Liver (tissue), 9 donors: ENCODE measurements around the gene EIPR1. TPM values are rescaled to one million over a fixed set of nuclear protein-coding genes. Genes with fewer than 3 reads are reported as not detected.

Experiments used
- DNase-seq: peaks from one replicate; pipeline ENCODE4 v3.0.0-alpha.2; 2017; ENCODE audit warnings: low spot score
- H3K27ac ChIP-seq, 2 donors: one replicate each; pipeline ENCODE4 v1.7.0; 2013; ENCODE audit warnings: inconsistent platforms in 2 of 2, low read length in 2 of 2, control low read depth in 1 of 2, low read depth in 1 of 2, mild to moderate bottlenecking in 1 of 2
- H3K27me3 ChIP-seq, 4 donors: one replicate each; pipeline versions ENCODE4 v1.6.1 to v1.7.0; 2013; ENCODE audit warnings: low read length in 3 of 4, inconsistent platforms in 1 of 4, mild to moderate bottlenecking in 1 of 4, moderate library complexity in 1 of 4; ENCODE audit not compliant: control insufficient read depth in 4 of 4, insufficient read depth in 4 of 4
- H3K36me3 ChIP-seq, 4 donors: one replicate each; pipeline versions ENCODE4 v1.6.1 to v1.7.0; 2013; ENCODE audit warnings: low read length in 3 of 4, mild to moderate bottlenecking in 3 of 4, low read depth in 1 of 4, moderate library complexity in 1 of 4; ENCODE audit not compliant: control insufficient read depth in 4 of 4, insufficient read depth in 3 of 4
- H3K4me1 ChIP-seq, 4 donors: one replicate each; pipeline versions ENCODE4 v1.6.1 to v1.7.0; 2013; ENCODE audit warnings: low read length in 3 of 4, mild to moderate bottlenecking in 3 of 4, moderate library complexity in 1 of 4; ENCODE audit not compliant: control insufficient read depth in 4 of 4, insufficient read depth in 4 of 4
- H3K4me3 ChIP-seq, 3 donors: one replicate each; pipeline versions ENCODE4 v1.6.1 to v1.7.0; 2013; ENCODE audit warnings: low read length in 3 of 3, control low read depth in 1 of 3, low read depth in 1 of 3, mild to moderate bottlenecking in 1 of 3
- H3K9ac ChIP-seq, 2 donors: one replicate each; pipeline ENCODE4 v1.7.0; 2013; ENCODE audit warnings: low read length in 2 of 2, mild to moderate bottlenecking in 2 of 2, moderate library complexity in 2 of 2, control low read depth in 1 of 2, low read depth in 1 of 2
- H3K9me3 ChIP-seq, 4 donors: one replicate each; pipeline versions ENCODE4 v1.6.1 to v1.7.0; 2013; ENCODE audit warnings: low read length in 3 of 4; ENCODE audit not compliant: control insufficient read depth in 4 of 4
- EGR1 ChIP-seq, 2 donors: IDR thresholded peaks; 2 replicates each; pipeline ENCODE4 v1.6.1; 2016 to 2018; ENCODE audit warnings: antibody characterized with exemption in 2 of 2, low read depth in 2 of 2
- FOXA1 ChIP-seq: IDR thresholded peaks from 2 replicates; pipeline ENCODE4 v1.6.1; 2016; ENCODE audit warnings: antibody characterized with exemption
- FOXA2 ChIP-seq: IDR thresholded peaks from 2 replicates; pipeline ENCODE4 v1.6.1; 2016; ENCODE audit warnings: antibody characterized with exemption
- GABPA ChIP-seq, 2 donors: IDR thresholded peaks in 1 of 2; conservative IDR thresholded peaks in 1 of 2; 2 replicates each; pipeline ENCODE4 v1.6.1; 2016; ENCODE audit warnings: antibody characterized with exemption in 2 of 2, mild to moderate bottlenecking in 1 of 2, moderate library complexity in 1 of 2
- HNF4A ChIP-seq, 2 donors: conservative IDR thresholded peaks; 2 replicates each; pipeline ENCODE4 v1.6.1; 2016; ENCODE audit warnings: antibody characterized with exemption in 2 of 2, mild to moderate bottlenecking in 2 of 2
- HNF4G ChIP-seq: IDR thresholded peaks from 2 replicates; pipeline ENCODE4 v1.6.1; 2016; ENCODE audit warnings: antibody characterized with exemption
- JUND ChIP-seq, 2 donors: IDR thresholded peaks; 2 replicates each; pipeline ENCODE4 v1.6.1; 2016; ENCODE audit warnings: antibody characterized with exemption in 2 of 2
- NR2F2 ChIP-seq: IDR thresholded peaks from 2 replicates; pipeline ENCODE4 v1.6.1; 2016; ENCODE audit warnings: antibody characterized with exemption
- RAD21 ChIP-seq, 2 donors: IDR thresholded peaks; 2 replicates each; pipeline ENCODE4 v1.6.1; 2016; ENCODE audit warnings: antibody characterized with exemption in 2 of 2, mild to moderate bottlenecking in 2 of 2
- RXRA ChIP-seq, 2 donors: IDR thresholded peaks; 2 replicates each; pipeline ENCODE4 v1.6.1; 2017 to 2018; ENCODE audit warnings: antibody characterized with exemption in 2 of 2, mild to moderate bottlenecking in 1 of 2
- SP1 ChIP-seq: IDR thresholded peaks from 2 replicates; pipeline ENCODE4 v1.6.1; 2018; ENCODE audit warnings: antibody characterized with exemption, mild to moderate bottlenecking
- TAF1 ChIP-seq: conservative IDR thresholded peaks from 2 replicates; pipeline ENCODE4 v1.6.1; 2016; ENCODE audit warnings: antibody characterized with exemption, mild to moderate bottlenecking
- YY1 ChIP-seq: IDR thresholded peaks from 2 replicates; pipeline ENCODE4 v1.6.1; 2016; ENCODE audit warnings: antibody characterized with exemption, mild to moderate bottlenecking
- WGBS: extraction: QIAGEN DNeasy Blood & Tissue Kit; methylation state at CpG from one replicate; pipeline ENCODE4 v1.1.7; 2013; 5-methylcytosine and 5-hydroxymethylcytosine counted together
- polyA plus RNA-seq, 2 donors: library from polyadenylated mRNA; stranded (reverse) in 1 of 2; unstranded in 1 of 2; fragments of 200-250 nt in 1 of 2; fragments of >200 nt in 1 of 2; fragmentation: Nextera tagmentation in 1 of 2; extraction: Ambion mirVana in 1 of 2; gene quantifications; one replicate each; pipeline versions ENCODE4 v1.2.1 to v1.2.3, GENCODE V29; 2013 to 2015
- total RNA-seq, 2 donors: library from RNA; depleted of rRNA; stranded (reverse); fragments of >200 nt; gene quantifications; one replicate each; pipeline ENCODE4 v1.2.3, GENCODE V29; 2014
- TF ChIP-seq, protein P1 (sequence below): IDR thresholded peaks from 2 replicates; pipeline ENCODE4 v1.6.1; 2016; ENCODE audit warnings: antibody characterized with exemption
- TF ChIP-seq, protein P2 (sequence below): IDR thresholded peaks from 2 replicates; pipeline ENCODE4 v1.6.1; 2016; ENCODE audit warnings: antibody characterized with exemption
- TF ChIP-seq, protein P3 (sequence below): IDR thresholded peaks from 2 replicates; pipeline ENCODE4 v1.6.1; 2016; ENCODE audit warnings: antibody characterized with exemption, mild to moderate bottlenecking
- TF ChIP-seq, protein P4 (sequence below): IDR thresholded peaks from 2 replicates; pipeline ENCODE4 v1.6.1; 2016; ENCODE audit warnings: antibody characterized with exemption
- TF ChIP-seq, protein P5 (sequence below): fragments of 150-350 bp; IDR thresholded peaks from 2 replicates; pipeline ENCODE4 v1.5.1; 2017; ENCODE audit warnings: improper control_type of control experiment, low read depth, low read length; ENCODE audit not compliant: missing input control
- donor health status: healthy.
- donor health status: healthy.
- donor health status: healthy.
- donor health status: healthy.
- donor health status: healthy.

EIPR1 gene
- total and polyA plus RNA-seq, 4 donors: 7.6 to 12.1 (median 11.4) TPM

DNA sequence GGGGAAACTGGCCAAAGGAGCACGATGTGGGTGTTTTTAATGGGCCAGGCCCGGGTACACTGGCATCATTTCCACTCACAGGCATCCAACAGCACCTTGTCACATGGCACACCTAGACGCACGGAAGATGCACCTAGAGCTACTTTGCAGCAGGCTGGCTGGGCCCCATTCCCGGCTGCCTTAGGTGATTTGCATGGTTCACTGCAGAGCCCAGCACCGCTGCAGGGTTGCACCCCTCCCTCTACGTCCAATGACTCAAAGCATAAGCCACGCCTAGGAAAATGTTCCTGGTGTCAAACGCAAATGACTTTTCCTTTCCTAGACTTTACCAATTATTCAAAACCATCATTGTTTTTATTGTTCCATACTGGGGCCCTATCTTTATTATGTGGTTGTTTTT is 222.9 kb downstream of the EIPR1 start:
- Histone ChIP-seq H3K27me3 (no peaks in the 10 kb centered on the region), H3K9ac (no peak overlapping the region), H3K36me3 (peaks cover 0 to 2% (median 0%) of the 10 kb centered on the region in 4 donors), H3K27ac (no peak overlapping the region), H3K4me1 (no peaks in the 10 kb centered on the region), H3K9me3 (no peaks in the 10 kb centered on the region), H3K4me3 (no peak overlapping the region)
- no peak for TF ChIP-seq FOXA1
- no peak for TF ChIP-seq YY1
- TF ChIP-seq, protein P1, sequence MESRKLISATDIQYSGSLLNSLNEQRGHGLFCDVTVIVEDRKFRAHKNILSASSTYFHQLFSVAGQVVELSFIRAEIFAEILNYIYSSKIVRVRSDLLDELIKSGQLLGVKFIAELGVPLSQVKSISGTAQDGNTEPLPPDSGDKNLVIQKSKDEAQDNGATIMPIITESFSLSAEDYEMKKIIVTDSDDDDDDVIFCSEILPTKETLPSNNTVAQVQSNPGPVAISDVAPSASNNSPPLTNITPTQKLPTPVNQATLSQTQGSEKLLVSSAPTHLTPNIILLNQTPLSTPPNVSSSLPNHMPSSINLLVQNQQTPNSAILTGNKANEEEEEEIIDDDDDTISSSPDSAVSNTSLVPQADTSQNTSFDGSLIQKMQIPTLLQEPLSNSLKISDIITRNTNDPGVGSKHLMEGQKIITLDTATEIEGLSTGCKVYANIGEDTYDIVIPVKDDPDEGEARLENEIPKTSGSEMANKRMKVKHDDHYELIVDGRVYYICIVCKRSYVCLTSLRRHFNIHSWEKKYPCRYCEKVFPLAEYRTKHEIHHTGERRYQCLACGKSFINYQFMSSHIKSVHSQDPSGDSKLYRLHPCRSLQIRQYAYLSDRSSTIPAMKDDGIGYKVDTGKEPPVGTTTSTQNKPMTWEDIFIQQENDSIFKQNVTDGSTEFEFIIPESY: no peak
- TF ChIP-seq EGR1 (IDR thresholded peaks at IDR 0.05; ENCODE audit: low read depth in 2 of 2): no peak
- TF ChIP-seq, protein P2, sequence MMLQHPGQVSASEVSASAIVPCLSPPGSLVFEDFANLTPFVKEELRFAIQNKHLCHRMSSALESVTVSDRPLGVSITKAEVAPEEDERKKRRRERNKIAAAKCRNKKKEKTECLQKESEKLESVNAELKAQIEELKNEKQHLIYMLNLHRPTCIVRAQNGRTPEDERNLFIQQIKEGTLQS: no peak
- TF ChIP-seq, protein P3, sequence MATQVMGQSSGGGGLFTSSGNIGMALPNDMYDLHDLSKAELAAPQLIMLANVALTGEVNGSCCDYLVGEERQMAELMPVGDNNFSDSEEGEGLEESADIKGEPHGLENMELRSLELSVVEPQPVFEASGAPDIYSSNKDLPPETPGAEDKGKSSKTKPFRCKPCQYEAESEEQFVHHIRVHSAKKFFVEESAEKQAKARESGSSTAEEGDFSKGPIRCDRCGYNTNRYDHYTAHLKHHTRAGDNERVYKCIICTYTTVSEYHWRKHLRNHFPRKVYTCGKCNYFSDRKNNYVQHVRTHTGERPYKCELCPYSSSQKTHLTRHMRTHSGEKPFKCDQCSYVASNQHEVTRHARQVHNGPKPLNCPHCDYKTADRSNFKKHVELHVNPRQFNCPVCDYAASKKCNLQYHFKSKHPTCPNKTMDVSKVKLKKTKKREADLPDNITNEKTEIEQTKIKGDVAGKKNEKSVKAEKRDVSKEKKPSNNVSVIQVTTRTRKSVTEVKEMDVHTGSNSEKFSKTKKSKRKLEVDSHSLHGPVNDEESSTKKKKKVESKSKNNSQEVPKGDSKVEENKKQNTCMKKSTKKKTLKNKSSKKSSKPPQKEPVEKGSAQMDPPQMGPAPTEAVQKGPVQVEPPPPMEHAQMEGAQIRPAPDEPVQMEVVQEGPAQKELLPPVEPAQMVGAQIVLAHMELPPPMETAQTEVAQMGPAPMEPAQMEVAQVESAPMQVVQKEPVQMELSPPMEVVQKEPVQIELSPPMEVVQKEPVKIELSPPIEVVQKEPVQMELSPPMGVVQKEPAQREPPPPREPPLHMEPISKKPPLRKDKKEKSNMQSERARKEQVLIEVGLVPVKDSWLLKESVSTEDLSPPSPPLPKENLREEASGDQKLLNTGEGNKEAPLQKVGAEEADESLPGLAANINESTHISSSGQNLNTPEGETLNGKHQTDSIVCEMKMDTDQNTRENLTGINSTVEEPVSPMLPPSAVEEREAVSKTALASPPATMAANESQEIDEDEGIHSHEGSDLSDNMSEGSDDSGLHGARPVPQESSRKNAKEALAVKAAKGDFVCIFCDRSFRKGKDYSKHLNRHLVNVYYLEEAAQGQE: no peak
- no peak for TF ChIP-seq NR2F2
- 92% methylated on average over 9 of the region's 9 CpGs for WGBS
- DNase-seq: no peak

DNA sequence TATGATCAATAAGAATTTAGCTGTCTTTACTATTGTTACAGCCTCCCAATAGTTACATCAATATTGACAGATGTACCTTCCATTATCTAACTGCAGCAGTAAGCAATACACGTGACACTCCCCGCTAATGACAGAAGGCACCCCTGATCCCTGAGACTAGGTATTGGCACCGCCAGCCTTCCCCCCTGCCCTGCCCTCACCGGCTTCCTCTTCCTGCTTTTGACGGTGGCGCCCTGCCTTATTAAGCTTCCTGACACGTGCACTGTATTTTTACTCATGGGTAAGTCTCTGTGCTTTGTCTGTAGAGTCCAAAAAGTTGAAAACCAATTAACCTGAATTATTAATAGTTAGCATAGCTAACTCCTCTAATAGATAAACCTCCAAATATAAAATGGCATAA is 223.5 kb downstream of the EIPR1 start:
- TF ChIP-seq JUND (IDR thresholded peaks at IDR 0.05) (no peak), FOXA2 (no peak), GABPA (IDR thresholded peaks at IDR 0.05 in 1 of 2, conservative IDR thresholded peaks at IDR 0.05 in 1 of 2) (no peak), YY1 (no peak), NR2F2 (no peak), FOXA1 (no peak), HNF4G (no peak), RXRA (IDR thresholded peaks at IDR 0.05) (no peak), HNF4A (conservative IDR thresholded peaks at IDR 0.05) (no peak), TAF1 (no peak), SP1 (no peak), EGR1 (IDR thresholded peaks at IDR 0.05; ENCODE audit: low read depth in 2 of 2) (no peak), RAD21 (IDR thresholded peaks at IDR 0.05) (no peak)
- TF ChIP-seq, protein P1: no peak
- TF ChIP-seq, protein P3: no peak
- TF ChIP-seq, protein P4, sequence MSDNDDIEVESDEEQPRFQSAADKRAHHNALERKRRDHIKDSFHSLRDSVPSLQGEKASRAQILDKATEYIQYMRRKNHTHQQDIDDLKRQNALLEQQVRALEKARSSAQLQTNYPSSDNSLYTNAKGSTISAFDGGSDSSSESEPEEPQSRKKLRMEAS: no peak
- TF ChIP-seq, protein P2: no peak
- TF ChIP-seq, protein P5, sequence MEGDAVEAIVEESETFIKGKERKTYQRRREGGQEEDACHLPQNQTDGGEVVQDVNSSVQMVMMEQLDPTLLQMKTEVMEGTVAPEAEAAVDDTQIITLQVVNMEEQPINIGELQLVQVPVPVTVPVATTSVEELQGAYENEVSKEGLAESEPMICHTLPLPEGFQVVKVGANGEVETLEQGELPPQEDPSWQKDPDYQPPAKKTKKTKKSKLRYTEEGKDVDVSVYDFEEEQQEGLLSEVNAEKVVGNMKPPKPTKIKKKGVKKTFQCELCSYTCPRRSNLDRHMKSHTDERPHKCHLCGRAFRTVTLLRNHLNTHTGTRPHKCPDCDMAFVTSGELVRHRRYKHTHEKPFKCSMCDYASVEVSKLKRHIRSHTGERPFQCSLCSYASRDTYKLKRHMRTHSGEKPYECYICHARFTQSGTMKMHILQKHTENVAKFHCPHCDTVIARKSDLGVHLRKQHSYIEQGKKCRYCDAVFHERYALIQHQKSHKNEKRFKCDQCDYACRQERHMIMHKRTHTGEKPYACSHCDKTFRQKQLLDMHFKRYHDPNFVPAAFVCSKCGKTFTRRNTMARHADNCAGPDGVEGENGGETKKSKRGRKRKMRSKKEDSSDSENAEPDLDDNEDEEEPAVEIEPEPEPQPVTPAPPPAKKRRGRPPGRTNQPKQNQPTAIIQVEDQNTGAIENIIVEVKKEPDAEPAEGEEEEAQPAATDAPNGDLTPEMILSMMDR: no peak
- Histone ChIP-seq H3K4me1 (no peaks in the 10 kb centered on the region), H3K9ac (no peak overlapping the region), H3K36me3 (peaks cover 0 to 2% (median 0%) of the 10 kb centered on the region in 4 donors), H3K4me3 (no peak overlapping the region), H3K27ac (no peak overlapping the region), H3K9me3 (no peaks in the 10 kb centered on the region), H3K27me3 (no peaks in the 10 kb centered on the region)
- DNase-seq: no peak
- 82% methylated on average over 7 of the region's 7 CpGs for WGBS
